NCI-H2196 (cell line): ENCODE results near the gene IFNA21.
"Not testable (repeated sequence)": the region's sequence is repeated elsewhere in the genome, so short reads cannot be mapped to it uniquely, and the experiment has no call there.

Experiments used
- DNase-seq: peaks from one replicate; lab custom pipeline; 2025; ENCODE audit not compliant: unreplicated experiment; lab: John Stamatoyannopoulos, UW

The IFNA21 gene

DNA sequence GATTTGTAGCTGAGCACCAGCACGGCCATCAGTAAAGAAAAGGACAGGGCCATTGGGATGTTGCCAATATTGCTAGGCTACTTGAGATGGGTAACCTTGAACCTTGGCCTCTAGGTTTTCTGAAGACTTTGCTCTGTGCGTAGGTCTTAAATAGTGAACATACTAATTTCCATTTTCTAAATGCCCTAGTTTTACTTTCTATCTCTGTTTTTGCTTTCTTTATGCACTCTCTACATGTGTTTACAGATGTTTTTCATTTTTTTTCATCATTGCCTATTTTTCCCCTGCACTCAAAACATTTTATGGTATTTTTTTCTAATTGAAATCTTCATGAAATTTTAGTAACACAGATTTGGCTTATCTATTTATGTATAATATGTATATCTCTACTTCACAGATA lies at the start of gene IFNA21:
Gene IFNA21, minus strand, starts transcription at position 101 of the 400 bp plus-strand sequence. Its CDS starts 48 bp downstream, at position 53.
- DNase-seq: not testable (repeated sequence)

DNA sequence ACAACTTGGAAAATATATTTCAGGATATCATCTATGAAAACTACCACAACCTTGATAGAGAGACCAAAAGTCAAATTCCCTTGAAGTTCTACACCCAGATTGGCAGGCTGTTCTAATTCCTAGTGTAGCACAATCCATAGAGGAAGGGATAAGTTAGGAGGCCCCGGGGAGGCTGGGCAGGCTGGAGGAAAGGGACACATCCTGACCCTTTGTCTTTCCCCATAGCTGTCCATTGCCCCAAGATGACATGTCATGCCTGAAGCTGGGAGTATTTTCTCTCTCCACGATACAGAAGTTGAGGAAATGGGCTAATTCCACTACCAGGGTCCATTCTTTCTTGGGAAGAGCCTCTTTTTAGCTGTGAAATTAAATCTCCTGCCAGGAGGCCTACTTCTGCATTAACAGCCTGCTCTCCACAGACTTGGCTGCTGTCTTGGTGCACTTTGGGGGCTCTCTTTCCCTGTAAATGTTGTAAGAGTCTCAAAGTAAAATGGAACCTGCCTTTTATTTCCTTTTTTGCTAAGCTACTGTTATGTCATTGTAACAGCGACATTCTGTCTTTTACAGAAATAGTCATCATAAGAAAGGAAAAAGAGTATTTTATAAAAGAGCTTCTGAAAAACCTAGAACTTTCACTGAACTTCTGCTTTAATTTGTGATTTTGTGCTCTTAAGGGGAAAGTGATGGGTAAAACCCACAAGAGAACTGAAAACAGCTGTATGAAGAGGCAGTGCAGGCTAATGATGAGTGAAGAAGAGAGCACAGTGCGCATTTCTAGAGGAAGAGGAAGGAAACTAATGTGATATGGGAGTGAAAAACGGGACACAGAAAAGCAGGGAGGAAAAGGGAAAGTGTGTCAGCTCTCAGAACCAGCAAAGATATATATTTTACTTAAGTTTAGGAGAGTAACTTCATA lies 47.2 kb upstream of the IFNA21 start:
- not testable (repeated sequence) for DNase-seq

DNA sequence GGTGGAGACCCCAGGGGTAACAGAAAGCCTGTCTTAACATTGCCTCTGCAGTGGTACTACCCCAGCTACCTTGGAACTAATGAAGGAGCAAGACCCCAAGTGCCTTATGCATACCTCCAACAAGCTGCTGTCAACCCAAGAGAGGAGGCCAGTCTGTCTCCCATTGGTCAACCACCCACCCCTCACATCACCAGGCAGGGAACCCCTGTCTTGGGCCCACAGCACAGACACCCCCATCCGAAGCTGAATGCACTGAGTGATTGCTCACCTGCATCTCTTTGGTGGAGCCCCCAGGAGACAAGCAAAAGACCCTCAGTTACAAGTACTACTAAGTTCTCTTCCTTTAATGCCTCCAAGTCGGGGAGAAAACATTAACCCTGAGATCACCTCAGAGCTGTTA lies 45.7 kb upstream of the IFNA21 start:
- not testable (repeated sequence) for DNase-seq

DNA sequence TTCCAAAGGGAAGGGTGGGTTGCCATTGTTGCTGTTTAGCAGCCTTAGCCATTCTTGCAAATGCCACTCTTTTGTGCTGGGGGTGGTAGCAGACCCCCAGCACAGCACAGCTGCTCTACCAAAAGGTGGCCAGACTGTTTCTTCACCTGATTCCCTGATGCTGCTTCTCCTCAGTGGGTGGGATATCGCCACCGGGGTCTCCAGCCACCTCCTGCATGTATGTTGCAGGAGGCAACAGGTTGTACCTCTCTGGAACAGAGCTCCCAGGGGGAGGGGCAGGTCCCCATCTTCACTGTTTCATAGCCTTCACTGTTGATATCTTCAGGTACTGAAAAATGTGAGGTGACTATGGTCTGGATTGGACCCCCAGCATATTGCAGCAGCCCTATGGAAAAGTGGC lies 44.3 kb upstream of the IFNA21 start:
- DNase-seq: not testable (repeated sequence)

DNA sequence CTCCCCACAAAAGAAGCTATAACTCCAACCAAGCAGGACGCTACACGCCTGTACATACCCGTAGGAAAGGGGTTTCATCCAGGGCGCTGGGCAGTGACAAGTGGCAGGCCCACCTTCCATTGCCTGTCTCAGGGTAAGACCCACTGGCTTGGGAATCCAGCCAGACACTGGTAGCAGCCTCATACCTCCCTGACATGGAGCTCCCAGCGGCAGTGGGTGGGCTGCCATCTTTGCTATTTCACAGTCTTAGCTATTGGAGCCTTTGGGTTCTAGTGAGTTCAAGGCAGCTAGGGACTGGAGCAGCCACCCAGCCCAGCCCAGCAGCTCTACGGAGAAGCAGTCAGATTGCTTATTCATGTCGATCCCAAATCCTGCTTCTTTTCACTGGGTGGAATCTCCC lies 43.9 kb upstream of the IFNA21 start:
- DNase-seq: no peak

DNA sequence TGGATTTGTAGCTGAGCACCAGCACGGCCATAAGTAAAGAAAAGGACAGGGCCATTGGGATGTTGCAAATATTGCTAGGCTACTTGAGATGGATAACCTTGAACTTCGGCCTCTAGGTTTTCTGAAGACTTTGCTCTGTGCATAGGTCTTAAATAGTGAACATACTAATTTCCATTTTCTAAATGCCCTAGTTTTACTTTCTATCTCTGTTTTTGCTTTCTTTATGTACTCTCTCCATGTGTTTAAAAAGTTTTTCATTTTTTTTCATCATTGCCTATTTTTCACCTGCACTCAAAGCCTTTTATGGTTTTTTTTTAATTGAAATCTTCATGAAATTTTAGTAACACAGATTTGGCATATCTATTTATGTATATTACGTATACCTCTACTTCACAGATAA lies 40.6 kb upstream of the IFNA21 start, which contains the start of gene IFNA10:
Gene IFNA10, minus strand, starts transcription at position 101 of the 400 bp plus-strand sequence. Its CDS starts 46 bp downstream, at position 55.
- not testable (repeated sequence) for DNase-seq

DNA sequence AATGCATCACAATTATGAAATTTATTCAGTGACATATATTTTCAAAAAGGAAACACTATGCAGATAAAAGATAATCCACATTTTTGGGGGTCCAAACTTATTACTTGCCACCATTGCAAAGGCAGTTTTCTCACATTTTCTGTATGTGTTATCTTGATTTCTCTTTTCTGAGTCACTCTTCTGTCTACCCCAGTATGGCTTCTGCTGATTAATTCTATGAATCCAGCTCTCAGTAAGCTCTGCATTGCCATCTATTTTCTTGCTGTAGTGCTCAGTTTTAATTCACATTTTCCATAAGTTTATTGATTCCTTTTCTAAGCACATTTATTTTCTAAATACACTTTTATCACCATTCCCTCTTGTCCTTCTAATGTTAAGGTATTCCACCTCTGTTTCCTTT lies 38.7 kb upstream of the IFNA21 start:
- no peak for DNase-seq

DNA sequence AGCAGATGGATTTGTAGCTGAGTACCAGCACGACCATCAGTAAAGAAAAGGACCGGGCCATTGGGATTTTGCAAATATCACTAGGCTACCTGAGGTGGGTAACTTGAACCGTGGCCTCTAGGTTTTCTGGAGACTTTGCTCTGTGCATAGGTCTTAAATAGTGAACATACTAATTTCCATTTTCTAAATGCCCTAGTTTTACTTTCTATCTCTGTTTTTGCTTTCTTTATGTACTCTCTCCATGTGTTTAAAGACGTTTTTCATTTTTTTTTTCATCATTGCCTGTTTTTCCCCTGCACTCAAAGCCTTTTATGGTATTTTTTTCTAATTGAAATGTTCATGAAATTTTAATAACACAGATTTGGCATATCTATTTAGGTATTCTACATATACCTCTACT lies 35.6 kb upstream of the IFNA21 start, which contains the start of gene IFNA7:
Gene IFNA7, minus strand, starts transcription at position 101 of the 400 bp plus-strand sequence. Its CDS starts 40 bp downstream, at position 61.
- not testable (repeated sequence) for DNase-seq

DNA sequence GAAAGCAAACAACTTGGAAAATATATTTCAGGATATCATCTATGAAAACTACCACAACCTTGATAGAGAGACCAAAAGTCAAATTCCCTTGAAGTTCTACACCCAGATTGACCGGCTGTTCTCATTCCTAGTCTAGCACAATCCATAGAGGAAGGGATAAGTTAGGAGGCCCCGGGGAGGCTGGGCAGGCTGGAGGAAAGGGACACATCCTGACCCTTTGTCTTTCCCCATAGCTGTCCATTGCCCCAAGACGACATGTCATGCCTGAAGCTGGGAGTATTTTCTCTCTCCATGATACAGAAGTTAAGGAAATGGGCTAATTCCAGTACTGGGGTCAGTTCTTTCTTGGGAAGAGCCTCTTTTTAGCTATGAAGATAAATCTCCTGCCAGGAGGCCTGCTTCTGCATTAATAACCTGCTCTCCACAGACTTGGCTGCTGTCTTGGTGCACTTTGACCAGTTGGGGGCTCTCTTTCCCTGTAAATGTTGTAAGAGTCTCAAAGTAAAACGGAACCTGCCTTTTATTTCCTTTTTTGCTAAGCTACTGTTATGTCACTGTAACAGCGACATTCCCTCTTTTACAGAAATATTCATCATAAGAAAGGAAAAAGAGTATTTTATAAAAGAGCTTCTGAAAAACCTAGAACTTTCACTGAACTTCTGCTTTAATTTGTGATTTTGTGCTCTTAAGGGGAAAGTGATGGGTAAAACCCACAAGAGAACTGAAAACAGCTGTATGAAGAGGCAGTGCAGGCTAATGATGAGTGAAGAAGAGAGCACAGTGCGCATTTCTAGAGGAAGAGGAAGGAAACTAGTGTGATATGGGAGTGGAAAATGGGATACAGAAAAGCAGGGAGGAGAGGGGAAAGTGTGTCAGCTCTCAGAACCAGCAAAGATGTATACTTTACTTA lies 28.7 kb upstream of the IFNA21 start:
- DNase-seq: not testable (repeated sequence)

DNA sequence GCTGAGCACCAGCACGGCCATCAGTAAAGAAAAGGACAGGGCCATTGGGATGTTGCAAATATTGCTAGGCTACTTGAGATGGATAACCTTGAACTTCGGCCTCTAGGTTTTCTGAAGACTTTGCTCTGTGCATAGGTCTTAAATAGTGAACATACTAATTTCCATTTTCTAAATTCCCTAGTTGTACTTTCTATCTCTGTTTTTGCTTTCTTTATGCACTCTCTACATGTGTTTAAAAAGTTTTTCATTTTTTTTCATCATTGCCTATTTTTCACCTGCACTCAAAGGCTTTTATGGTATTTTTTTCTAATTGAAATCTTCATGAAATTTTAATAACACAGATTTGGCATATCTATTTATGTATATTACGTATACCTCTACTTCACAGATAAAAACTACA lies 21.0 kb upstream of the IFNA21 start, which contains the start of gene IFNA4:
Gene IFNA4, minus strand, starts transcription at position 101 of the 400 bp plus-strand sequence. Its CDS starts 56 bp downstream, at position 45.
- not testable (repeated sequence) for DNase-seq

DNA sequence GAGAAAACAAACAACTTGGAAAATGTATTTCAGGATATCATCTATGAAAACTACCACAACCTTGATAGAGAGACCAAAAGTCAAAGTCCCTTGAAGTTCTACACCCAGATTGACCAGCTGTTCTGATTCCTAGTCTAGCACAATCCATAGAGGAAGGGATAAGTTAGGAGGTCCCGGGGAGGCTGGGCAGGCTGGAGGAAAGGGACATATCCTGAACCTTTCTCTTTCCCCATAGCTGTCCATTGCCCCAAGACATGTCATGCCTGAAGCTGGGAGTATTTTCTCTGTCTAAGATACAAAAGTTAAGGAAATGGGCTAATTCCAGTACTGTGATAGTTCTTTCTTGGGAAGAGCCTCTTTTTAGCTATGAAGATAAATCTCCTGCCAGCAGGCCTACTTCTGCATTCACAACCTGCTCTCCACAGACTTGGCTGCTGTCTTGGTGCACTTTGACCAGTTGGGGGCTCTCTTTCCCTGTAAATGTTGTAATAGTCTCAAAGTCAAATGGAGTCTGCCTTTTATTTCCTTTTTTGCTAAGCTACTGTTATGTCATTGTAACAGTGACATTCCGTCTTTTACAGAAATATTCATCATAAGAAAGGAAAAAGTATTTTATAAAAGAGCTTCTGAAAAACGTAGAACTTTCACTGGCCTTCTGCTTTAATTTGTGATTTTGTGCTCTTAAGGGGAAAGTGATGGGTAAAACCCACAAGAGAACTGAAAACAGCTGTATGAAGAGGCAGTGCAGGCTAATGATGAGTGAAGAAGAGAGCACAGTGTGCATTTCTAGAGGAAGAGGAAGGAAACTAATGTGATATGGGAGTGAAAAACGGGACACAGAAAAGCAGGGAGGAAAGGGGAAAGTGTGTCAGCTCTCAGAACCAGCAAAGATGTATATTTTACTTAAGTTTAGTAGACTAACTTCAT lies 16.6 kb upstream of the IFNA21 start:
- not testable (repeated sequence) for DNase-seq

DNA sequence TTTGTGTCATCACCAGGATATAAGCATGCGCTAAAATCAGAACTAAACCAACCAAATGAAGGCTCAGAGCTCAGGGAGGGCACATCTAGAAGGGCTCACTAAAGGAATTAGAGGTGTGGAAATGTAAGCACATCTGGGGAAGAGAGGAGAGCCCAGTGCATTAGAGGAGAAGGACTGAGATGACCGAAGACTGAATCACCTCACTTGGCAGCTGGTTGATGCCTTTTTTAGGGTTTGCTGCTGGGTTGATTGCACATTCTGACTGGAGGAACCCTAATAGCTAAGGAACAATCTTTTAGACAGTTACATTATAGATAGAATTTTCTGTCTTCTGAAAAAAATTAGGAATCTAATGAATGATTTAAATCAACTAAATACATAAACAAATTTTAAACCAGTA lies 8.2 kb upstream of the IFNA21 start:
- no peak for DNase-seq

DNA sequence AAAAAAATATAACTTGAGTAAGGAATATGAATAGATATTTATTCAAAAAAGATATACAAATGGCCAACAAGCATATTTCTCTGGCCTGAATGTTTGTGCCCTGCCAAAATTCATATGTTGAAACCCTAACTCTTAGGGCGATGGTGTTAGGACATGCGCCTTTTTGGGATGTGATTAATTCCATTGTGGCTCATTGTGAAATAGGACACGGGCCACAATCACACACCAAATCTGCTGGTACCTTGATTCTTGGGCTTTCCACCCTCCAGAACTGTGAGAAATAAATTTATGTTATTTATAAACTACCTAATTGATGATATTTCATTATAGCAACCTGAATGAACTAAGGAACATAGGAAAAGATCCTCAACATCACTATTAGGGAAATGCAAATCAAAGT lies 5.7 kb upstream of the IFNA21 start:
- no peak for DNase-seq

DNA sequence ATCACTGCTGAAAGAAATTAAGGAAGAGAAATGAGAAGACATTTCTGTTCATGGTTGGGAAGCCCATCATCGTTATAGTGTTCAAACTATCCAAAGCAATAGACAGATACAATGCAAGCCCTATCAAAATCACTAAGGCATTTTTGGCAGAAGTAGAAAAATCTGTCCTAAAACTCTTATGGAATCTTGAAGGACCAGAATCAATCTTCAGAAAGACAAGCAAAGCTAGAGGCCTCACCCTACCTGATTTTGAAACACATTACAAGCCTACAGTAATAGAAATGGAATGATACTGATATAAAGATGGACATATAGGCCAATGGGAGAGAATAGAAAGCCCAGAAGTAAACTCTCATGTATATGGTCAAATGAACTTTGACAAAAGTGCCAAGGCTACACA lies 4.9 kb upstream of the IFNA21 start:
- no peak for DNase-seq

DNA sequence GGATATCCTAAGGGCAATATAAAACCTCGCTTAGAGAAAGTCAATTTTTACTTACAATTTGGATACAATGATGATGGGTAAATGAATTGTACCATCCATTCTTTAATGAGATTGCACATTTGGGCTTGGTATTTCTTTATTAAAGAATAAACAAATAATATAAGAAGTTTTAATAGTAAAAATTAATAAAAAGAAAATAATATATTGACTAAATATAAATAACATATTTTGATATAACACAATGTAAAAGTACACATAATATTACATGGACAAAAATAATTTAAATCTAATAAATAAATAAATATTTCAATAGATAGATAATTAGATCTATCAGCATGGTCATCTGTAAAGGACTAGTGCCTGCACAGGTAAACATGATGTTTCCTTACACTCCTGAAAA lies 944 bp downstream of the IFNA21 start:
- no peak for DNase-seq

DNA sequence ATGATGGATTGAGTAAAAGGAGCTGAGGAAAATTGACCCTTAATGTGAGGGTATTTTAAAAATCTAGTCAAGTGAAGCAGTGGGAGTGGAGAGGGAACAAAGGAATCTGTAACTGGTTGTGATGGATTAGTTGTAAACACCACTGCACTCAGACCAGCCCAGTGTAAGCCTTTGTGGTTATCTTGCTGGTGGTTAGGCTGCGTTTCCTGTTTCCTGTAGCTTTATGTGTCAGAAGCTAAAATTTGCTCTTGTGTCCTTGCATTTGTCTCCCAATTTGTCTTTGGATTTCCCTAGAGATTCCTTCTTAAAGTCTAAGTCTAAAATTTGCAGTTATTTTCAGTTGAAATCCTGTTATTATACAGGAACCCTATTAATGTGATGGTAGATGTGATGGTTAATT lies 6.3 kb downstream of the IFNA21 start:
- no peak for DNase-seq

DNA sequence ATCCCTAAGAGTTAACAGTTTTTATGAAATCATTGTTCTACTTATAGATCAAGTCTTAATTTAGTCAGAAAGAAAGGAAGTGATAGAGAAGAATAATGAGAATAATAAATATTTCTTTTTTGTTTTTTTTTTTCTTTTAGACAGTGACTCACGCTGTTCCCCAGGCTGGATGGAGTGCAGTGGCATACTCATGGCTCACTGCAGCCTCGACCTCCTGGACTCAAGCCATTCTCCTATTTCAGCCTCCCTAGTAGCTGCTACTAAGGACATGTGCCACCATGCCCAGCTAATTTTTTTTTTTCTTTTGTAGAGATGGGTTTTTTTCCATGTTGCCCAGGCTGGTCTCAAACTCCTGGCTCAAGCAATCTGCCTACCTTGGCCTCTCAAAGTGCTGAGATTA lies 11.0 kb downstream of the IFNA21 start:
- DNase-seq: no peak

DNA sequence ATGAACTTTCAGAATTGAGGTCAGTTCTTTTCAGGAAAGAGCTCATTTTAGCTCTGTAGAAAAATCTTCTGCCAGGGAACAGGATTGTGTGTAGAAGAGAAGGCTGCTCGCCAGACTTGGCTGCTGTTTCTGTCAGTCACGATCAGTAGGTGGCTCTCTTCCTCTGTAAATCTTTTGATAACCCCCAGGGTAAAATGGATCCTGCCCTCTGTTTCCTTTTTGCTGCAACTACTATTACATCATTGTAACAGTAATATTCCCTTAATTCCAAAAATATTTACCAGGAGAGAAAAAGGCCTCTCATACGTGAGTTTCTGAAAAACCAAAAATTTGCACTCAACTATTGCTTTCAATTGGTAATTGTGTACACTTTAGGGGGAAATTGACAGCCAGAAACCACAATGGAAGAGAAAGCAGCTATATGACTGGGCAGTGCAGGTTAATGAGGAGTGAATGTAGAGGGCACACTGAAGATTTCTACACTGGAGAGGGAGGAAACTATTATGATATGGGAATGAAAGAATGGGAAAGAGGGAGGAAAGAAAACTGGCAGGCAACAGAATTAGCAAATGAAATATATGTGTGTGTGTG lies 12.3 kb downstream of the IFNA21 start:
- DNase-seq: no peak

DNA sequence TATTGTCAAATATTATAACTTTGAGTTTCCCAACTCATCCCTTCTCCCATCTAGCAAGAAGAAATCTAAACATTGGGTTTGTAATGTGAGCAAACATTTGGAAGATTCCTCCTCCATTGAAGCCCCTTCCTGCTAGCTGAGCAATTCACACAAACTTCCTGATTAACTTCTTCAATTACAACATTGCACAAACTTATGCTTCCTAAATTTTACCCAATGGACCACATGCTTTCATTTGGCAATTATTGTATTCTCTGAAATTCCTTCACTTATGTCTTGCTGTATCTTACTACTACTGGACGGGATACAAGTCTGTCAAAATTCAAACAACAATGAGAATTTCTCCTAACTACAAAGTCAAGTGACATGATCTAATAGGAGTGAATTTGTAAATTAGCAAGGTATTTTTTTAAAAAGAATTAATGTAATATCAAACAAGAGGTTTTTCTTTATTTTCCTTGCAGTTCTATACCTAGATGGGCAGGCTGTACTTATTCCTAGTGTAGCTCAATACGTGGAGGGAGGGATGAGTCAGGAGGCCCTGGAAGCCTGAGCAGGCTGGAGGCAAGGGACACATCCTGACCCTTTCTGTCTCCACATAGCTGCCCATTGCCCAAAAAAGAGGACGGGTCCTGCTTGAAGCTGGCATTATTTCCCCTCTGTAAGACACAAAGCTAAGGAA lies 13.0 kb downstream of the IFNA21 start:
- no peak for DNase-seq
